Iris pigment epithelial cell (primary cell): ENCODE results near the gene LRRC72.
"Not testable (repeated sequence)": the region's sequence is repeated elsewhere in the genome, so short reads cannot be mapped to it uniquely, and the experiment has no call there.

Experiments
- DNase-seq: peaks from one replicate; pipeline ENCODE4 v3.0.0-alpha.2; 2011; ENCODE audit warnings: low read depth

LRRC72 gene

DNA sequence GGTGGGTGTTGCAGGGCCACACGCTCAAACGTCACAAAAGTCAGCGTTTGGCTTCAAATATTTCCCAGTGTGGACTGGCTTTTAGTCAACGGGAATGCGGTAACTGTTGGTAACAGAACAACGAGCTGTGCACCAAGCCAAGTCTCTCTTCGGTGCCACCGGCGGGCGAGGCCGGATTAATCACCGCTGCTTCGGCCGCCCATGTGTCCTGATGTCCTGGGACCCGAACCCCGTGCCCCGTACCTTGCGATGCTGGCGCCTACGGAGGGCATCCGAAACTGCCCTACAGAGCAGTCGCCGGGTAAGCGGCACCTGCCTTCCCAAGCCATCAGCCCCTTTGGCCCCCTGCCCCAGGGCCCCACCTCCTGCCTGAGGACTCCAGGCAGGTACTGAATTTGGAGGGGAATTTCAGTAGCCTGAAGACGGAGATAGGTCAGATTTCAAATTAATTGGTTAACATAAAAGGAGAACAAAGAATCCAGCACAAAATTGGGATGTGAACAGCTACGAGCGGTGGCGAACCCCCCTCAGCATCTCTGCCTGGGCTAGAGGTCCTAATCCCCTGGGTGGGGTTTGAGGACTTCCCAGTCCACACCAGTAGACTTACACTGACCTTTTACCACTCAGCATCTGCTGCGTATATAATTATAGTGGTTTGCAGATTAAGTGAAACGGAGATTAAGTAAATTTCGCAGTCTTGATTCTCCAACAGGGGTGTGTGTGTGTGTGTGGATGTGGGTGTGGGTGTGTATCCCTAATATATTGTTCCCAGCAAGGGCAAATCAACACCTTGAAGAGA, at the start of gene LRRC72:
TSS of gene LRRC72 (plus strand) at position 84 of the 799 bp plus-strand sequence. CDS start at position 212, 128 bp downstream.
- DNase-seq: no peak

DNA sequence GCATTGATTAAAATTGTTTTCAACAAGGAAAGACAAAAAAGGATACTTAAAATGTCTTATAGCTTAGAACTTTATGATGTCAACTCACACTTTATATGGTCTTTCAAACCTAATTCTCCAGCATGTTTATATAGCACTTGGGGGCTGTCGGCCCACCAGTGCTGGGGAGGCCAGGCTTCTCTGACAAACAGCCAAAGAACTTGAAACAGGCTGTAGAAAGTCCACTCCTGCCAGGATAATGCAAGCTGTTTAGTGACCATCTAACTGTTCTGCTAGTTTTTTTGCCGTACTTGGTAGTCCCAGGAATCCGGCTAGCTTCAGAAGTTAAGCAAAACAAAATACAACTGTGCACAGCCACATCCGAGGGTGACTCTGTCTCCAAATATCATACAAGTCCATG, 47.5 kb upstream of the LRRC72 start:
- DNase-seq: no peak

DNA sequence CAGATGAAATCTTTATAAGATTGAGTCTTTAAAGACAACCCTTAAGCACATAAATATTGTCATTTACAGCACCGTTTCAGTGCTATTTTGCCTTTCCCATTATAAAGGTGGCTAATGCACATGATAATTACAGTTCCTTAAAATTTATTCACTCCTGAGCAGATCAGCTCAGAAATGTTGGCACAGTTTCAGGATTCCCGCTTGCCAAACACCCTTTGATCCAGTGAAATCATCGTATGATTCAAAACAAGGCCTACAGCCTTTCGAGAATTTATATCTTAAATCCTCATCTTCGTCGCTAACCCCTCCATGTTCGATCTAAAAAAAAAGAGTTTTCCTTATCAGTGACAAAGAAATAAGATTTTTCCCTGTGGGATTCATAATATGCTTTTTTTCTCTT, 47.0 kb upstream of the LRRC72 start:
- DNase-seq: peak; percentile 23

DNA sequence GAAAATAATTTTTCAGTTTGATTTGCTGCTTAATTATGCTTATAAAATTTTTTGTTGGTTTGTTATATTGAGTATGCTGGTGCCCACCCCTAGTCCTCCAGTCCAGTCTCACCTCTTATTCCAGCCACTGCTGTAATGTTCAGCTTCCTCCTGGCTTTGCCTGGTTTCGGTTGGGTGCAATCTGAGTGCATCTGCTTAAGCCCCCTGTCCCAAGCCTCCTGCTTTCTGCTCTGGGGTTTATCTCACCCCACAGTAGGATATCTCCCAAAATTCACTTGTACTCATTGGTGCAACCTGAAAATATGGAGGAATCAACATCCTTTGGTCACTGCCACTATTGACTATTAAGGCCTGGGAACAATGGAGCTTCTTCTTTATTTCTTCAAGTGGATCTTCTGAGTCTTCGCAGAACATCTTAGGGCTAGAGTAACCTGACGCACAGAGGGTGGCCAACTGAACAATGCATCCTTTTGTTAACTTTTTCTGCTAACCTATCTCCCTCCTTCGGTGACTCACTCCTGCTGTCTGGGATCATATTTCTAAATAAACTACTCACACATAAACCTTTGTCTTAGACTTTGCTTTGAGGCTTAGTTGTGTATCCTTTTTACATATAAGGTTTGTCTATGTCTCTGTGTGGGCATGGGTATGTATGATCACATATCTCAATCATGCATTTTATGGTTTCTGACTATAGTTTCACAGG, 42.0 kb upstream of the LRRC72 start:
- peak; percentile 66 for DNase-seq

DNA sequence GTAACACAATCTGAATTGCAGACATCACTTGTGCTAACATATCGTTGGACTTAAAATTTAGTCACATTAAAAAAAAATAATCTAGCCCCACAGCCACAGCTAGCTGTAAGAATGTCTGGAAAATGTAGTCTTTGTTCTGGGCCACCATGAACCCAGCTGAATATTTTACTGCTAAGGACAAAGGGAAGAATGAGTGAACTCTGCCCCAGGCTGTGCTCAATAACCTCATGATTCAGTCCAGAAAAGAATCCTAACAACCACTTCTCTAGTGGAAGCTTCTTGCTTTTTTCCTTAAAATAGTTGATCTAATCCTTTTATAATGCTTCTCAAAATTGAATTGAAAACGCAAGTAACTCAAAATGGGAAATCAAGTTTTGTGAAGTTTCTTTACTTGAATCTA, 35.5 kb upstream of the LRRC72 start:
- DNase-seq: no peak

DNA sequence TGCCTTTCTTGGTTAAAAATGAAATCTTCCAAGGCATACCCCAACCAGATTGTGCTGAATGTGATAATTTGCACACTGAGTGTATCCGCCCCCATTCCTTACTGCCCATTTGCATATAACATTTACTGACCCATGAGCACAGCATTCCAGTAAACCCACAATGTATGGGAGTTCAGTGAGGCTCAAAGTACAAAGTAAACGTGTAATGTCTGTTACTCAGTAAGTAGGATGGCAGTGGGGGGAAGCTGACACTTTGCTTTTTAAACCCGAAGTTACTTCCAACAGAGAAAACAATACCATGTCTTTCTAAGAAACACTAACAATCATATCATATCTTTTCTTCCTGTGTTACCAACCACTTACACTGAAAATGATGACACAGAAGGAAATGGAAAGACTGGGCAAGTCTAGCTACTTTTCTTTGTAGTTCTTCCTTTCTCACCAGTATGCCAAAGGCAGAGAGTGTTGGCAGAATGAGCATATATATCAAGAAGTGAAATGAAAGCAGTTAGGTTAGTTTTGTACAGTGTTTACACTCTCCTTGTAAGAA, 34.0 kb upstream of the LRRC72 start:
- peak; percentile 45 for DNase-seq

DNA sequence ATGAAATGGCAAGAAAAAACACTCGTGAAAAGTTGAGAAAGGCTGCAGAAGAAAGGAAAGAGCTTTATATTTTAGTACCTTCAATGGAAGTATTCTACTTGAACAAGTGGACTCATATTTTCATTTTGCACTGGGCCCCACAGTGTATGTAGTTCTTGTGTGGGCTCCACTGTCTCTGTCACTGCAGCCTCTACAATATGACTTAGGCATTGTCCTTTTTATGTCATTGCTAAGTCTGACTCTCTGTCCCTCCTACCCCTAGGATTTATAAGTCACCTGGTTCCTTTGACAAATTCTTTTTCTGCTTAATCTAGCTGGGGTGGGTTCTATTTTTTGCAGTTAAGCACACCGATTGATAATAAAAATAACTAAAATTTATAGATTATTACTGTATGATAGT, 33.4 kb upstream of the LRRC72 start:
- no peak for DNase-seq

DNA sequence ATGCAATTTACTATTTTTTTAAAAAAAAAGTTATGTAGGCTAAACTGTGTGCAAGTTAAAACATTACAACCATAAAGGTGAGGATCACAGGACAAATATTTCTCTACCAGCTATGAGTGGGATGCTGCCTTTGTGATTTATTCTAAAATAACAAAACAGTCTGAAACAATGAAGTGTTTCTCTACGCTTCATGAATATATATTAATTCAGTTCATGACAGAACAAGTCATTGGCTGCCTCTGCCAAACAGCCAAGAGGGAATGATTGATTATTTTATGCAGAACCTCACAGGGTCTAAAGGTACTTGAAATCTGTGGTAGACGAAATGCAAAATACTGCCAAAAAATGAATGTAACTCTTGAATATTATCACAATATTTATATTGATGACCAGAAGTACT, 32.1 kb upstream of the LRRC72 start:
- DNase-seq: no peak

DNA sequence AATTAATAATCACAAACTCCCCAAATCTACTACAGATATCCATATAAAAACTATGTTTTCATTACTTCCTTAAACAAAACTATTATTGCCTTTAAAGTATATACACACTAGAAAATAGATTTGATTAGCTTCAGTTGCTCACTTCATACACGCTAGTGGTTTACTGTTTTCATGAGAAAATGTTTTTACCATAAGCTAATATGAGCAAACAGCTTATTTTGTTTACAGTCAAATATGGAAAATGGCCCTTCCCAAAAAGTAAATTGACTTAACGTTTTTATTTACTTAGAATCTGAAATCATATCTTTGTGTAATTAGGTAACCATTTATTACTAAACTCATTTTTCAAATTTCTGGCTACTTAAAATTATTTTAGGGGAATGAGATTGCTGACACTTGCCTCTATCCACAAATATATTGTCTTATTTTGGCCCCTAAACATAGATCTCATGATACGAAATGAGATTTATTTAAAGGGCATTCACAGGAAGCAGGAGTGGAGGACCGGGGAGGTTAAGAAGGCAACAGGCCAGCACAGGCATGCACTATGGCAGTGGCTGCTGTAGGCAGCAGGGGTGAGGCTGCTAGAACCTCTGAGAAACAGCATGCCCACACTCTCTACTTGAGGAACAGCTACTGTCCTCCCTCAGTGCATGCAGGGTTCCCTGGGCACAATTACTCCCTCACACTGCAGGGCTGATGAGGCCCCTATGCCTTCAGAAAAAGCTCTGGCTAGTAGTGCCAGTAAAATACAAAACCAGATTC, 31.5 kb upstream of the LRRC72 start:
- no peak for DNase-seq

DNA sequence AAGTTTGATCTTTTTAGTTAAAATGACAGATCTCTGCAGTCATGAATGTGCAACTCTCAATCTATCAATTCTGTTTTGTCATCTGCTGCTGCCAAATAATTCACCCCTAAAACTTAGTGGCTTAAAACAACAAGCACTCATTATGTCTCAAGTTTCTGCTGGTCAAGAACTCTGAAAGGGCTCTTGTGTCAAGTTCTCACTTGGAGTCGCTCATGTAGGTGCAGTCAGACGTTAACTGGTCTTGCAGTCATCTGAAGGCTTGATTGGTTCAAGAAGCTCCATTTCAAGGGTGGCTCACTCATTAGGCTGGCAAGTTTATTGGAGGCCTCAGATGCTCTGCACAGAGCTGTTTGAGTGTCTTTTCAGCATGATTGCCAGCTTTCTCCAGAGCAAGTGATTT, 28.5 kb upstream of the LRRC72 start:
- DNase-seq: no peak

DNA sequence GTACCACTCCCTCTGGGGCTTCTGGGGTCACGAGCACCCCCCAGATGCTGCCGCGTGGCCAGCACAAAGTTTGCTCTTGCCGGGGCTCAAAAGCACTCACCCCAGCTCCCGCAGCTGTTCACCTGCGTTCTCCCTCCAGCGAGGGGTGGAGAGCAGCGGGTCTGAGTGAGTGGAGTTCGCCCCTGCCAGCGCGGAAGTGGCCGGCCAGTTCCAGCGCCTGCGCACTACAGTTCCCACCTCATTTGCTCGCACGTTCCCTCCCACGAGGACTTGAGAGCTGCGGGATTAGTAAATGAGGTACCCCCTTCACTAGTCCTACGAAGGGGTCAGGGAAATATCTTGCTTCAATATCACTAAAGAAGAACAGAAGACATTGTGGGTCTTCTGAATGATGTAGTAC, 24.3 kb upstream of the LRRC72 start:
- DNase-seq: no peak

DNA sequence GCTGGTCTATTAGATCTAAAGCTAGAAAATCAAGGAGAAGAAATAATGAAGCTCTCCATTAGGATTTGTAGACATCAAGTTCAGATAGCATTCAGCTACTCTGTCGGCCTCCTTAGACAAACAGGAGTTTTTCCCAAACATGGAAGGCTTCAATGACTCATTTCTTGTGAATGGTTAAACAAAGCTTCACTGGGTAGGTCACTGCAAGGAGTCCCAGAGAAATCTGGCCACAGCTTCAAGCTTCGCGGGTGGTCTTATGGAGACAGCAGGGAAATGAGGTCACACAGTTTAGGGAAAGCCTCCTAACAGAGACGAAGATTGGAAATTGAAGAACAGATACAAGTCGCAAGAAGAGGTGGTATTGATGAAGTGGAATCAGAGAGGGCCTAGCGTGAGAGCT, 22.6 kb upstream of the LRRC72 start:
- peak; percentile 34 for DNase-seq

DNA sequence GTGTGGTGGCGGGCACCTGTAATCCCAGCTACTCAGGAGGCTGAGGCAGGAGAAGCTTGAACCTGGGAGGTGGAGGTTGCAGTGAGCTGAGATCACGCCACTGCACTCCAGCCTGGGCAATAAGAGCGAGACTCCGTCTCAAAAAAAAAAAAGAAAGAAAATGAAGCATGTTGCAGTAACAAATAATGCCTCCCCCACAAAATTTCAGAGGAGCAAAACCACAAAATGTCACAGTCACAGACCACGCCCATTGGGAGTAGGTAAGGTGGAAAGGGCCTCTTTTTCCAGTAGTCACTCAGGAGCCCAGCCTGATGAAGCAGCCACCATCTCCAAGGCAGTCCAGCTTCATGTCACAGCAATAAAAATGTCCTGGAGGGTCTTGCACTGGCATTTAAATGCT, 20.2 kb upstream of the LRRC72 start:
- DNase-seq: not testable (repeated sequence)

DNA sequence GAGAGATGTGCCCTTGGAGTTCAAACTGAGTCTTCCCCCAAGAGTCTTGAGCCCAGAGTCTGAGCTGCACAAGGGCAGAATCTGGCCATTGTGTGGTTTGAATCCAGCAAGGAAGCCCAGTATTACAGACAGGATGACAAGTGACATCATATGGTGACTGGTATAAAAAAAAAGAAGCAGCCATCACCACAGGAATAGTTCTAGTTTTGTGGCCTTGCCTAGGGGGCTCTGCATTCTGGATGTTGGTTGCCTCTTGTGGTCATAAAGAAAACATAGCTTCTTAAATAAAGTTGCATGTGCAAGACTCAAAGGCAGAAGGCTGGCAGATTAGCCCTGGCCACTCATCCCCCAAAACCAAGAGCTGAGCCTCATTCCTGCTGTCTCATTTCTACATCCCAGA, 16.8 kb upstream of the LRRC72 start:
- no peak for DNase-seq

DNA sequence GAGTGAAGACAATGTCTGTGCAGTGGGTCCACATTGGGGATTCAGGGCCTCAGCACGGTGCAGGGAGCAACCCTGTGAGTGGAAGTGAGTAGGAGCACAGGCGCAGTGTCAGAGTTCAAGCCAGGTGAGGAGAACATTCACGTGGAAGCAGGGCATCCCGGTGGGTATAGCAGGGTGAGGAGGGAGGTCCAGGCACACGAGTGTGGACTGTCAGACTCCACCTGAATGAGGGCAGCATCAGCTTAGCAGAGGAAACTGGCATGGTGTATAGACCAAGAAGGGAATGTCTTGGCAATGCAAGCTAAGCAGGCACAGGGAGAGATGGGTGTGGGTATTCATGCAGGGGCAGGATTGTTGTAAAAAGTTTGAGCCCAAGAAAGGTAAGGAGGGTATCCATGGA, 15.3 kb upstream of the LRRC72 start:
- DNase-seq: no peak

DNA sequence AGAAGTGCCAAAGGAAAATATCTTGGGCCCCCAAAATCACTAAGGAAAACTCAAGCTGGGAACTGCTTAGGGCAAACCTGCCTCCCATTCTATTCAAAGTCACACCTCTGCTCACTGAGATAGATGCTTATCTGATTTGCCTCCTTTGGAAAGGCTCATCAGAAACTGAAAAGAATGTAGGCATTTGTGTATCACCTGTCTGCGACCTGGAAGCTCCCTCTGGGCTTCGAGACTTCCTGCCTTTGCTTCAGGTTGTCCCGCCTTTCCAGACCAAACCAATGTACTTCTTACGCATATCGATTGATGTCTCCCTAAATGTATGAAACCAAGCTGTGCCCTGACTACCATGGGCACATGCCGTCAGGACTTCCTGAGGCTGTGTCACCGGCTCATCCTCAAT, 14.5 kb upstream of the LRRC72 start:
- DNase-seq: no peak

DNA sequence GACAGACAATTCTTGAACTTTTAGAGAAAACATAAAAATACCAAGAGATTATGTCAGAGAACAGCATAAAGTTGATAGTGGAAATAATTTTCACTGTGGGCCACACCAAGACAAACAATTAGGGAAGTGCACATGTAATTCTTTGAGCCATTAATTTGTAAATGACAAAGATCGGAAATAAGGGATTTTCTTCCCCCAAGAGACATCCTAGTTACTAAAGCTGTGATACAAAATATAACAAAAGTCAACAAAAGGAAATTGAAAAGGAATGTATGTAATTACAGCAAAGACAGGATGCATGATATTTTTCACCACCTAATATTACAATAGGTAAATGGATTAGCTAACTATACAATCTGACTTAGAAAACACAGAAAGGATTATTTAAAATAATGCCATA, 12.4 kb upstream of the LRRC72 start:
- DNase-seq: no peak

DNA sequence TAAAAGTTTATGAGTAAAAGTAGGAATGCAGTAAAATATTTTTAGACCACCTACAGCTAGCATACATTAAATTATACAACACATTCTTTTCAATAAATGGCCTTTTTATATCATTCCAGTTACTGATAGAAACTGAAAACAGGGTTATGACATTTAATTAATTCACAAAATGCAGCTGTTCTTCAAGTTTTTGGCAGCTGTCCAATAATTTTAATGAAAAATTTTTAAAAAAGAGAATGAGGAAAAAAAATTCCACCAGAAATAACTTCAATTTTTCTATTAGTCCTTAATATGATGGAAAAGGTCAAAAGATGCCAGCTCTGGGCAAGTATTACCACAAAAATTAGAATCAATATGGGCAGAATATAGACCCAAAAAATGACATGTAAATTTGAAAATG, 11.9 kb upstream of the LRRC72 start:
- DNase-seq: no peak

DNA sequence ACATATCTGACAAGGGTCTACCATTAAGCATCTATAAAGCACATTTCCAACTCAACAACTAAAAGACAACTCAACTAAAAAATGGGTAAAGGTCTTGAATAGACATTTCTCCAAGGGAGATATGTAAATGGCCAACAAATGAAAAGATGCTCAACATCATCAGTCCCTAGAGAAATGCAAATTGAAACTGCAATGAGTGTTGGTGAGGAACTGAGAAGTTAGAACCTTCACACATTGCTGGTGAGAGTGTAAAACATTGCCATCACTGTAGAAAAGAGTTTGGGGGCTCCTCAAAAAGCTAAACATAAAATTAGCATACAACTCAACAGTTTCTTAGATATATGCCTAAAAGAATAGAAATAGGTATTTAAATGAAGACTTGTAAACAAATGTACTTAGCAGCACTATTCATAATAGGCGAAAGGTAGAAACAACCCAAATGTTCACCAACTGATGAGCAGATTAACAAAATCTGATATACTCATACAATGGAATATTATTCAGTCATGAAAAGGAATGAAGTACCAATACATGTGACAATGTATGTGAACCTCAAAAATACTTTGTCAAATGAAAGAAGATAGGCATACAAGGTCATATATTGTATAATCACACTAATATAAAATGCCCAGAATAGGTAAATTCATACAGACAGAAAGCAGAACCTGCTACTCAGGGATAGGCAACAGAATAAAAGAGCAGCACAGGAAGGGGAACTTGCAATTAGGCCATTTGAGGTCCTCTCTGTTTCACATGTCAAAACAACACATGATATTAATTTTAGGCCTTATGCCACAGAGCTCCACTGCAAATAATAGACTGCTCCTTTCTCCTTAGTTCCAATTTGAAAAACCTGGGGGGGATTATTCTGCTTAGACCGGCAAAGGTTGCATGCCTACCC, 10.6 kb upstream of the LRRC72 start:
- no peak for DNase-seq

DNA sequence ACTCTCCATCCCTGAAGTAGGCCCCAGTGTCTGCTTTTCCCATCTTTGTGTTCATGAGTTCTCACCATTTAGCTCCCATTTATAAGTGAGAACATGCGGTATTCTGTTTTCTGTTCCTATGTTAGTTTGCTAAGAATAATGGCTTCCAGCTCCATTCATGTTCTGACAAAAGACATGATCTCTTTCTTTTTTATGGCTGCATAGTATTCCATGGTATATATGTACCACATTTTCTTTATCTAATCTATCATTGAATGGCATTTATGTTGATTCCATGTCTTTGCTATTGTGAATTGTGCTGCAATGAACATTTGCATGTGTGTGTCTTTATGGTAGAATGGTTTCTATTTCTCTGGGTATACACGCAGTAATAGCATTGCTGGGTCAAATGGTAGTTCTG, 6.6 kb upstream of the LRRC72 start:
- not testable (repeated sequence) for DNase-seq

DNA sequence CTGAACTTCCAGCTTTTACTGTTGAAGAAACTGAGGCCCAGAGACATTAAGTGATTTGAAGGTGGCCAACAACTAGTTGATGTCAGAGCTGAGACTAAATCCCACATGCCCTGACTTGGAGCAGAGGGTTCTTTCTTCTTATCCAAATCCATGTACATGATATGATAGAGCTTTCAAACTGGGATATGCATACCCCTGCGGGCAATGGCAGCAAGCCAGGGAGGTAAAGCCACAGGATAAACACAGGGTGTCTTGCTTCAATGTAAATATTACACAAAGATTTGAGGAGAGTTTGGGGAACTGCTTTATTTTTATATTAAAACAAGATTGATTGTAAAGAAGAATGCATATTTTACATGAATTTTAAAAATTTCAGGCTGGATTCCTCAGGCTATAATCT, 2.3 kb upstream of the LRRC72 start:
- DNase-seq: no peak

DNA sequence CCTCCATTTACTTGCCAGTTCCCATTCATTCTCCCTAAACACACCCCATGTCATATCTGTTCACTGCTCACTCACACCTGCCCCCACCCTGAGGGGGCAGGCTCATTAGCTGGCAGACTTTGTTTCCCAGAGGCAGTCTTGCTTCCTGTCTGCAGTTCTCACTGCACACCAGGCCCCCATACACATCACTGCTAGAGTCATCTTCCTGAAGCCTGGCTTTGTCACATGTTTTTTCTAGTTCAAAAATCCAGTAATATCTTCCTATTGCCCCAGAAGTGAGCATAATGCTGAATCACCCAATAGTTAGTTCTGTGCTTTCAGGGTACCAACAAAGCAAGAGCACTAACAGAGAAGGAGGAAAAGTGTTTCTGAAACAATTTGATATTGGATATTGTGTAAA, 1.9 kb downstream of the LRRC72 start:
- peak; percentile 4 for DNase-seq
